Measurements from ENCODE around the gene DYNC2LI1.

- no peak for TF ChIP-seq CTCF (IDR thresholded peaks at IDR 0.05)
- TF ChIP-seq EZH2 (IDR thresholded peaks at IDR 0.05; ENCODE audit: borderline replicate concordance, insufficient read depth, low read depth, low read length, poor library complexity, severe bottlenecking), result no peak
Observed at GRCh38 chr2:43749583-43749982, 24.3 kb upstream of the DYNC2LI1 start.

Measured in B cell (primary cell).